ENCODE results near the gene SLC1A2.

Gene SLC1A2

DNA sequence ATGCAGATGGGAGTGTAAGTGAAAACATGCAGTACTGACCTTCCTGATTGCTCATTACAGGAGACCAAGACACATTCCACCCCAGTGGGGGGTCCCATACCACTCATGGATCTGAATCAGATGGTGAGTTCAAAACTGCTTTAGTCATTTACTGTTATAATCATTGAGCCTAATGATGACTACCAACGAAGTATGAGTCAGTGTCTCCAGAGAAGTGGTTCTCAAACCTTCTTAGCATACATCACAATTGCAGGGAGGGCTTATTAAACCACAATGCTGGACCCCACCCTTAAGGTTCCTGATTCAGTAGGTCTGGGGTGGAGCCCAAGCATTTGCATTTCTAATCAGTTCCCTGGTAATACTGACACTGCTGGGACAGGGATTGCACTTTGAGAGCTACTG lies 204.6 kb downstream of the SLC1A2 start:
- DNase-seq, result no peak

DNA sequence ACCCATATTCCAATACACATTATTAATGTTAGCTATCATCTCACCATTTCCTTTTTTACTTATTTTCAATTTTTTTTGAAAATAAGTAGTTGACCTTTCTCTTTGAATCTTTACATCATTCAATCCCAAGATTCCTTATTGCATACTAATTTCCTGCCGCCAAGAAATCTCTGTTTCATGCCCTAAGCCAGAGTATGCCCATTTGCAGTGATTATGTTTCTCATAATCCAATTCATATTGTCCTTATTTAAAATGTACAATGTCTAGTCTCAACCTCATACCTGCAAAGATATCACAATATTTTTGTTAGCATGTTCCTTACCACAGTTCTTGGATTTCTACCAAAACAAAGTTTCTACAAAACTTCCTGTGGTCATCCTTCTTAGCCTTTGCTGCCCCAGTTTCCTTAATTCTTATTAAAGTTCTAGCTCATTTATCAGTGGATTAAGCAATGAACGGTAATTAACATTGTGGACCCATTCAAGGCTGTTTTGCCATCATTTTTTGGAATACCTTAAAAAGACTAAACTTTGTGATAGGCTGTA lies 205.1 kb downstream of the SLC1A2 start:
- DNase-seq, result no peak

DNA sequence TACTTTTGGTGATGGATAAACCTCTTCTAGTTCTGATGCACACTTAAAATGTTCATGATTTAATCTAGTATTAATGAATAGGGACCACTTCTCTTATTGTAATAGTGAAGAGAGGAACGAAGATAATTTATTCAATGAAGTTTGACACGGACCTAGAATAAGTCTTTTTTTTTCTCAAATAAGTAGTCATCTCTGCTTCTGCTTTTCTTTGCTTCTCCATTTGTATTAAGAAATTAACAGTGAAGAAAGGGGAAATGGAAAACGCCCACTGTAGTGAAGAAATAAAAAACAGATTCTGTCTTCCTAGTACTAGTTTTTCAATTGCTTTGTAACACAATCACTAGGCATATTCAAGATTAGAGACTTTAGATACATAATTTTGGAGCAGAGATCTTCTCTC lies 207.4 kb downstream of the SLC1A2 start:
- DNase-seq, result peak; percentile 67

DNA sequence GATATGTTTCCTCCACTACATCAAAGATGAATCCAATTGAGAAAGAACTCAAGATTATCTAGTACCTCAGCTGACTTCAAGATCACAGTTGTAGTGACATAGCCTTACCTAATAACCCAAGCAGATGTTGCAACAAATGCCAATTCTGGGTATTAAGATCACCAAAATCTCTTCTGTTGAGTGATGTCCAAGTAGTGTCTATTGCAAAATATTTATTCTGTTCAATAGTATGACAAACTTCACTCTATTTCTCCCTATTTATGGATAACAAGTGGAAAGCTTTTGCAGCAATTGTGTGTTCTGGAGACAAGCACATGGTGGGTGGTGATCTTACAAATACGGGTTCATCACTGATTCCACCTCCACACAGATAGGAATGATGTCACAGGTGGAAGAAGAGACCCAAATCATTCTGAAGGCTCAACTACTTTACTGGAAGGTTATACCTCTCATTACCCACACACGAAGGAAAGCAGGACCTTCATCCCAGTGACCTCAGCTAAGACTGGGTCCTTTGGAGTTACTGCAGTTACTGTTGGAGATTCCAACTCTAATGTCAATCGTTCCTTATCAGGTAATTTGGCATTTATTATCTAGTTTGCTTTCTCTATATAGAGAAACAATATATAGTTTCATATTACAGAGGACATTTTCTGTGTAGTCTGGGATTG lies 208.3 kb downstream of the SLC1A2 start:
- DNase-seq, result no peak

DNA sequence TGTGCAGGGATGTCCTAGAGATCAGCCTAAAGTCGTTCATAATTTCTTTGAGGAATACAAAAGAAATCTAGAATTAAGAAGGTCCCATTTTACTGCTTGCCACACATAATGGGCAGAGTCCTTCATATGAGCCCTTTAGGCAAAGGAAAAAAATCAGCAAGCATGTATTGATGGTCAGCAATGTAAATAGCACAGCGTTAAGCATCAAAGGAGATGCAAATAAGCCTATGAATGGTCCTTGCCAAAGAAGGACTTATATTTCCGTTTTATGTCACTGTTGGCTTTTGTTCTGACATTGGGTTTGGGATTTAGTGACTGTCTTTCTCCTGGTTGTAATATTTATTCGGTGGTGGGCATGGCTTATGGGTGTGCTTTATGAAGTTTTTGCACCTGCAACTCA lies 210.6 kb downstream of the SLC1A2 start:
- no peak for DNase-seq

DNA sequence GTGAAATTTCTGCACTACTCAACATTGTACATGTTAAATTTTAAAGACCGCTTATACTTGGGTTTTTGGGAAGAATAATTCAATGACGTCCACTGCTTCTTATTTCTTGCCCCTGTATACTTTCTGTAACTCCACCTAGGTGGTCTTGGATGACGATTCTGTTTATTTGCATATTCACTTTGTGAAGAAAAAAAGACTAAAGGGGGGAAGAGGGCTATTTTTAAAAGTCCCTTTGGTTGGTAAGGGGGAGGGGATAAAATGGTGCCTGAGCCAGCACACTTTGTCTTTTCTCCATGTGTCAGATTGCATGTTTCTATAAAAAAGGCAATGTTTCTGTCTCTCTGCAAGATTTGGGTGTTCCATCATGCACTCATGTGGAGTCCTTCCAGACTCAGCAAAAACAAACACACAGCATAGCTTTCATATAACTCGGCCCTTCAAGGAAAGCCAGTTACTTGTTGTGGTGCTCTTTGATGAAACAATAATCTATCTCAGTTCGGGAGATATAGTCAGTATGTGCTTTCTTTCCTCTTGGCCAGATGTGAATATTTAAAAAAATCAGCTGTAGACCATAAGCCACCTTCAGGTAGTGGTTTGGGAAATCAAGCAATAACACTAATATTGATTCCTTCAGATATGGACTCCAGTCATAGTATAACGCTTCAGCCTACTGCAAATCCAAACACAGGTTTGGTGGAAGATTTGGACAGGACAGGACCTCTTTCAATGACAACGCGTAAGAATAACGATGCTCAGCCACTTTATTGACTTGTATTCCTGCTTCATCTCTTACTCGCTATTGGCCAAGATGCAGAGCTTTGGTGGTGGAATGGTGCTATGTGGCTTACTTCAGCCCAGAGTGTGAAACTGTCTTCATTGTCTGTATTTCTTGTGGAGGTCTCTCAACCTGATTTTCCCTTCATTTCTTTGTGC lies 211.6 kb downstream of the SLC1A2 start:
- DNase-seq, result no peak

DNA sequence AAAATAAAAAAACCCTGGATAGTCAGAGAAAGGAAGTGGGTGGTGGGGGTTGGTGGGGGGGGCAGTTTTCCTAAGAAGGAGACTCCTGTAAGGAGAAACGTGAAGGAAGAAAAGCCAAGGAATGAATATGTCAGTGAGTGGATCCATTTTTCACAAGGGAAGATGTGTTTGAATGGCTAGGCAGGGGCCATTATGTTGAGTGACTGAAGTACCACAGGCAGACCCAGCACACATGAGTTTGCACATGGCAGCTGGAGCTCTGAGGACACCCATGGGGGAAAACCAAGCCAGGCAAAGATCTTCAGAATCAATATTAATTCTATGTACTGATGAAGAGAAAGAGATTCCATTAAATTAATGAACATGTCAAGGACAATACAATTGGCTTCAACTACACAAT lies 212.7 kb downstream of the SLC1A2 start:
- DNase-seq, result no peak

DNA sequence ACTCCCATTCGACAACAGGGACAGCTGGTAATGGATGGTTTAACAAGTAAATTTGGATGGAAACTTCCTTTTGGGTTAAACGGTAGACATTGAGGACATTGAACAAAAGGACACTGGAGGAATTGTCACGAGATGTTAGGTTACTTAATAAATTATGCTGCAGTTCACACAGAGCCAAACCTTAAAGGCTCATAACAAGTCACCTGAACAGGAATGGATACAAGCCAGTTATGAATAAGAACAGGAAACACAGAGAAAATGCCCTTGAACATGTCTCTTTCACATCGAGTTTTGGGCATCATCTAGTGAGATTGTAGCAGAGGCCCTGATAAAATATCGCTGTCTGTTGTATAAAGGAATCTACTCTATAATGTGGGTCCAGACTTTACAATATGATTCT lies 214.7 kb downstream of the SLC1A2 start:
- no peak for DNase-seq
